Esophagus squamous epithelium (tissue), 5 donors: ENCODE data around the gene LSM4. TPM values are rescaled to one million over a fixed set of nuclear protein-coding genes. Genes with fewer than 3 reads are reported as not detected.

ENCODE experiments used
- DNase-seq: peaks from one replicate; lab custom pipeline; 2025; lab: John Stamatoyannopoulos, UW
- H3K27ac ChIP-seq, 4 donors: fragments of 200-600 bp; sonication (generic); one replicate each; pipeline ENCODE4 v1.5.1; 2016 to 2019; ENCODE audit warnings: mild to moderate bottlenecking in 1 of 4
- H3K27me3 ChIP-seq, 4 donors: fragments of 200-600 bp; sonication (generic); 1 replicate in 3 of 4; 2 replicates in 1 of 4; pipeline versions ENCODE4 v1.5.1 to v1.6.0; 2017 to 2021; ENCODE audit warnings: antibody characterized with exemption in 1 of 4
- H3K36me3 ChIP-seq, 3 donors: fragments of 200-600 bp; sonication (generic); one replicate each; pipeline ENCODE4 v1.5.1; 2016 to 2019
- H3K4me1 ChIP-seq, 3 donors: fragments of 200-600 bp; sonication (generic); one replicate each; pipeline ENCODE4 v1.5.1; 2017 to 2019
- H3K4me3 ChIP-seq, 4 donors: fragments of 200-600 bp; sonication (generic); 1 replicate in 3 of 4; 2 replicates in 1 of 4; pipeline ENCODE4 v1.5.1; 2016 to 2019; ENCODE audit warnings: mild to moderate bottlenecking in 2 of 4, moderate library complexity in 1 of 4
- H3K9me3 ChIP-seq, 3 donors: fragments of 200-600 bp; sonication (generic); one replicate each; pipeline ENCODE4 v1.5.1; 2016 to 2019
- POLR2A ChIP-seq, 4 donors: fragments of 450-650 bp; IDR thresholded peaks; one replicate each; pipeline ENCODE4 v1.6.1; 2017; ENCODE audit warnings: antibody characterized with exemption in 4 of 4, mild to moderate bottlenecking in 4 of 4, moderate library complexity in 3 of 4
- WGBS, 2 donors: methylation state at CpG; one replicate each; pipeline ENCODE4 v1.1.5; 2018; 5-methylcytosine and 5-hydroxymethylcytosine counted together
- intact Hi-C: fragments of 100-400 bp; cut with DNase I; formaldehyde crosslinking; loops from one replicate; pipeline ENCODE4 v1.15.0; 2022
- total RNA-seq, 4 donors: library from RNA; depleted of rRNA; stranded (reverse); fragments of >200 nt; gene quantifications; one replicate each; pipeline ENCODE4 v1.1.0, GENCODE V29; 2016
- TF ChIP-seq, protein P1 (sequence below), 6 experiments: fragments of 450-650 bp in 4 of 6; fragments of 200-600 bp in 2 of 6; sonication (generic) in 2 of 6; IDR thresholded peaks; one replicate each; pipeline ENCODE4 v1.5.1; 2016 to 2019; ENCODE audit warnings: antibody characterized with exemption in 6 of 6, mild to moderate bottlenecking in 4 of 6, moderate library complexity in 4 of 6
- donor health status: DM: yes; HTN: yes; CAD: no.

The LSM4 gene
- total RNA-seq, 4 donors from 2014 or later = 97.3 to 228 (median 137) TPM

GRCh38 chr19:18282788-18283141 is 40.1 kb downstream of the LSM4 start:
- DNase-seq = no peak
- Histone ChIP-seq H3K27ac (peak overlapping the region; percentile 96 to 100 (median 100)), H3K27me3 (no peaks in the 10 kb centered on the region), H3K9me3 (no peaks in the 10 kb centered on the region), H3K4me1 (peaks cover 23 to 63% (median 26%) of the 10 kb centered on the region in 3 donors), H3K4me3 (peak overlapping the region in 3 of 4 donors; percentile 66 to 96 (median 69)), H3K36me3 (peaks cover 0 to 14% (median 6%) of the 10 kb centered on the region in 3 donors)
- intact Hi-C loops = no loop called here
- 41 to 44% methylated on average over 4 of the region's 4 CpGs for WGBS, 2 donors
- TF ChIP-seq POLR2A (IDR thresholded peaks at IDR 0.05) = no peak
- TF ChIP-seq, protein P1, sequence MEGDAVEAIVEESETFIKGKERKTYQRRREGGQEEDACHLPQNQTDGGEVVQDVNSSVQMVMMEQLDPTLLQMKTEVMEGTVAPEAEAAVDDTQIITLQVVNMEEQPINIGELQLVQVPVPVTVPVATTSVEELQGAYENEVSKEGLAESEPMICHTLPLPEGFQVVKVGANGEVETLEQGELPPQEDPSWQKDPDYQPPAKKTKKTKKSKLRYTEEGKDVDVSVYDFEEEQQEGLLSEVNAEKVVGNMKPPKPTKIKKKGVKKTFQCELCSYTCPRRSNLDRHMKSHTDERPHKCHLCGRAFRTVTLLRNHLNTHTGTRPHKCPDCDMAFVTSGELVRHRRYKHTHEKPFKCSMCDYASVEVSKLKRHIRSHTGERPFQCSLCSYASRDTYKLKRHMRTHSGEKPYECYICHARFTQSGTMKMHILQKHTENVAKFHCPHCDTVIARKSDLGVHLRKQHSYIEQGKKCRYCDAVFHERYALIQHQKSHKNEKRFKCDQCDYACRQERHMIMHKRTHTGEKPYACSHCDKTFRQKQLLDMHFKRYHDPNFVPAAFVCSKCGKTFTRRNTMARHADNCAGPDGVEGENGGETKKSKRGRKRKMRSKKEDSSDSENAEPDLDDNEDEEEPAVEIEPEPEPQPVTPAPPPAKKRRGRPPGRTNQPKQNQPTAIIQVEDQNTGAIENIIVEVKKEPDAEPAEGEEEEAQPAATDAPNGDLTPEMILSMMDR (IDR thresholded peaks at IDR 0.05) = no peak

DNA sequence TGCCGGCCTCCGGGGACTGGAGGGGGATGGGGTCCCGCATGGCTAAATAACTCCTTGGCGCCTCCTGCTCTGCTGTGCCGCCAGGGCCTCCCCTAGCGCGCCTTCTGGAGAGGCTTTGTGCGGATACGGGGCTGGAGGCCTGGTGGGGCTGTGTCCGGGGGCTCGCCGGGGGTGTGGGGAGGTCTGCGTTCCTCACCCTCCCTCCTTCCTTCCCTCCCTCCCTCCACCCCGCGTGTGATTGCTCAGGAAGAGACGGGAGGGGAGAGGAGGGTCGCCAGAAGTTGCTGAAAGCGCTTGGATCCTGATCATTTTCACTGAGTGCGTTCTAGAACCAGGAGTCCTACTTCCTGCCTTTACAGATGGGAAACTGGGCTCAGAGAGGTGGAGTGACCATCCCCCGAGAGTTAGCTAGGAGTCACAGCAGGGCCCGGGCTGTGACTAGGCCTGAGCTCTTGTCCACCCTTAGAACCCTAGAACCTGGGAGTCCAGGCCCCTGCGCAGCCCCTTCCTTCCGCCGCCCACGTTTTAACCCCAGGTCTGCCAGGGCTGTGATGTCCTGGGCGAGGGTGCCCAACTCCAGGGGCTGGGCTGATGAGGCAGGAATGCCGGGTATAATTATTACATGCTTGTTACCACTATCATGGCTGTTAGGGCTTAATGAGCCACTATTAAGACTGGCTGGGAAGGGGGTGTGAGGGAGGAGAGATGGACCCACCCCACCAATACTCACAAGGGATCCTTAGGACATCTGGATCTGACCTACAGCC is 40.7 kb downstream of the LSM4 start:
- TF ChIP-seq, protein P1 (IDR thresholded peaks at IDR 0.05) = peak in 2 of 6 experiments; percentile 8 to 21
- peak in 1 of 4 donors; percentile 31 for TF ChIP-seq POLR2A (IDR thresholded peaks at IDR 0.05)
- no peaks in the 10 kb centered on the region for H3K9me3 ChIP-seq
- peaks cover 22 to 63% (median 30%) of the 10 kb centered on the region in 3 donors for H3K4me1 ChIP-seq
- peak; percentile 78 for DNase-seq
- H3K36me3 ChIP-seq = peaks cover 0 to 19% (median 6%) of the 10 kb centered on the region in 3 donors
- peak overlapping the region; percentile 96 to 100 (median 100) for H3K27ac ChIP-seq
- intact Hi-C loops = no loop called here
- peak overlapping the region; percentile 29 to 96 (median 68) for H3K4me3 ChIP-seq
- no peaks in the 10 kb centered on the region for H3K27me3 ChIP-seq
- 0 to 6% methylated on average over 5 to 7 of the region's 27 CpGs for WGBS, 2 donors

- Histone ChIP-seq H3K9me3 (no peaks in the 10 kb centered on the region), H3K4me3 (peak within 1 kb of the TSS; percentile 85 to 99 (median 96)), H3K27ac (peak within 1 kb of the TSS; percentile 100), H3K4me1 (peaks cover 16 to 63% (median 31%) of the 10 kb centered on the region in 3 donors), H3K36me3 (peaks cover 0 to 25% (median 6%) of the 10 kb centered on the region in 3 donors), H3K27me3 (no peaks in the 10 kb centered on the region)
- no CpG with 5 or more reads among the region's 138 CpGs for WGBS, 2 donors
- peak; percentile 85 for DNase-seq
- peak in 3 of 4 donors; percentile 98 to 99 (median 99) for TF ChIP-seq POLR2A (IDR thresholded peaks at IDR 0.05)
- TF ChIP-seq, protein P1 (IDR thresholded peaks at IDR 0.05) = peak in 2 of 6 experiments; percentile 3 to 16
- intact Hi-C loops = loop anchor here (2.0 kb wide), 1 partner anchor 41 kb away; the partner anchor contains the start of gene LSM4
These were observed 41.5 kb downstream of the LSM4 start, which contains the start of gene JUND for GRCh38 chr19:18281082-18282020. Gene JUND, minus strand, starts transcription at chr19:18281622. Its CDS starts 138 bp downstream, at chr19:18281484.

DNA sequence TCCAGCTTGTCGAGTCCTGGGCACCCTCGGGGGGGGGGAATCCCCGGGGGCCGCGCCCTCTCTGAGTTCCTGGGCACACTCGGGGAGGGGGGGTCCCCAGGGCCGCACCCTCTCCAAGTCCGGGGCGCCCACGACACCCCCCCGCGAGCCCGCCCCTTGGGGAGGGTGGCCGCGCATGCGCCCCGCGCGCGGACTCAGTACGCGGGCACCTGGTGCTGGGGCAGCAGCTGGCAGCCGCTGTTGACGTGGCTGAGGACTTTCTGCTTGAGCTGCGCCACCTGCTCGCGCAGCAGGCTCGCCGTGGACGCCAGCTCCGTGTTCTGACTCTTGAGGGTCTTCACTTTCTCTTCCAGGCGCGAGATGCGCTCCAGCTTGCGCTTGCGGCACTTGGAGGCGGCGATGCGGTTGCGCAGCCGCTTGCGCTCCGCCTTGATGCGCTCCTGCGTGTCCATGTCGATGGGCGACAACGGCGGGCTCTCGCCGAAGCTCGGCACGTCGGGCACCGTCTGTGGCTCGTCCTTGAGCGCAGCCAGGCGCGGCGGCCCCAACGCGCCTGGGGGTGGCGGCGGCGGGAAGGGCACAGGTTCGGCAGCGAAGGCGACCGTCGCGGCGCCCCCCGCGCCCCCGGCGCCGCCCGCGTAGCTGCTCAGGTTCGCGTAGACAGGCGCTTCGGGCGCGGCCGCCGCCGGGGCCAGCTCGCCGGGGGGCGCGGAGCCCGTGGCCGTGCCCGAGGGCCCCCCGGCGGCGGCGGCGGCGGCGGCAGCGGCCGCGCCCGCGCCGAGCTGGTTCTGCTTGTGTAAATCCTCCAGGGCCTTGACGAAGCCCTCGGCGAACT is 42.4 kb downstream of the LSM4 start:
- peaks cover 20 to 67% (median 37%) of the 10 kb centered on the region in 3 donors for H3K4me1 ChIP-seq
- TF ChIP-seq, protein P1 (IDR thresholded peaks at IDR 0.05) = peak in 3 of 6 experiments; percentile 3 to 6 (median 3)
- peak in 3 of 4 donors; percentile 85 to 99 (median 96) for TF ChIP-seq POLR2A (IDR thresholded peaks at IDR 0.05)
- H3K9me3 ChIP-seq = no peaks in the 10 kb centered on the region
- peaks cover 0 to 28% (median 6%) of the 10 kb centered on the region in 3 donors for H3K36me3 ChIP-seq
- H3K4me3 ChIP-seq = peak overlapping the region; percentile 85 to 99 (median 96)
- H3K27ac ChIP-seq = peak overlapping the region; percentile 100
- no peaks in the 10 kb centered on the region for H3K27me3 ChIP-seq
- DNase-seq = peak; percentile 52
- WGBS, 2 donors = no CpG with 5 or more reads among the region's 111 CpGs
- intact Hi-C loops = loop anchor here (2.0 kb wide), 1 partner anchor 42 kb away; the partner anchor contains the start of gene LSM4
